Measurements from ENCODE around the gene BHLHE40.

Gene BHLHE40

DNA sequence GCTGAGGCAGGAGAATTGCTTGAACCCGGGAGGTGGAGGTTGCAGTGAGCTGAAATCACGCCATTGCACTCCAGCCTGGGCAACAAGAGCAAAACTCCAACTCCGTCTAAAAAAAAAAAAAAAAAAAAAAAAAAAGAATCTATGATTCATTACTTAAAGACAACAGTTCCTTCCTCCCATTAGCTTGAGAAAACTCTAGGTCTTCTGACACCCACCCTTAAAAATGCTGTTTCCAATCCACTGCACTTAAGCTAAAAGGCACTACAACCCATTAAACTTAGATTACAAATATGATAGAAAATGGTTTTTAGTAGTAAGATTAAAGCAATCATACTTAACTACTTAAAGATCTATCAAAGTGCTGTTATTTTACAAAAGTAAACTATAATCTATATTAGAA lies 40.0 kb upstream of the BHLHE40 start:
- TF ChIP-seq, protein P1, sequence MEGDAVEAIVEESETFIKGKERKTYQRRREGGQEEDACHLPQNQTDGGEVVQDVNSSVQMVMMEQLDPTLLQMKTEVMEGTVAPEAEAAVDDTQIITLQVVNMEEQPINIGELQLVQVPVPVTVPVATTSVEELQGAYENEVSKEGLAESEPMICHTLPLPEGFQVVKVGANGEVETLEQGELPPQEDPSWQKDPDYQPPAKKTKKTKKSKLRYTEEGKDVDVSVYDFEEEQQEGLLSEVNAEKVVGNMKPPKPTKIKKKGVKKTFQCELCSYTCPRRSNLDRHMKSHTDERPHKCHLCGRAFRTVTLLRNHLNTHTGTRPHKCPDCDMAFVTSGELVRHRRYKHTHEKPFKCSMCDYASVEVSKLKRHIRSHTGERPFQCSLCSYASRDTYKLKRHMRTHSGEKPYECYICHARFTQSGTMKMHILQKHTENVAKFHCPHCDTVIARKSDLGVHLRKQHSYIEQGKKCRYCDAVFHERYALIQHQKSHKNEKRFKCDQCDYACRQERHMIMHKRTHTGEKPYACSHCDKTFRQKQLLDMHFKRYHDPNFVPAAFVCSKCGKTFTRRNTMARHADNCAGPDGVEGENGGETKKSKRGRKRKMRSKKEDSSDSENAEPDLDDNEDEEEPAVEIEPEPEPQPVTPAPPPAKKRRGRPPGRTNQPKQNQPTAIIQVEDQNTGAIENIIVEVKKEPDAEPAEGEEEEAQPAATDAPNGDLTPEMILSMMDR (IDR thresholded peaks at IDR 0.05; ENCODE audit: control extremely low read depth, extremely low read depth, low read depth, missing control alignments), result no peak
- ChIA-PET CTCF (interaction anchor here (0.9 to 2.5 kb wide), 3 partner anchors 11 to 16 kb away, joined by 3 to 6 read pairs (median 5); no protein-coding TSS in a partner anchor), POLR2A (no interaction called here)

DNA sequence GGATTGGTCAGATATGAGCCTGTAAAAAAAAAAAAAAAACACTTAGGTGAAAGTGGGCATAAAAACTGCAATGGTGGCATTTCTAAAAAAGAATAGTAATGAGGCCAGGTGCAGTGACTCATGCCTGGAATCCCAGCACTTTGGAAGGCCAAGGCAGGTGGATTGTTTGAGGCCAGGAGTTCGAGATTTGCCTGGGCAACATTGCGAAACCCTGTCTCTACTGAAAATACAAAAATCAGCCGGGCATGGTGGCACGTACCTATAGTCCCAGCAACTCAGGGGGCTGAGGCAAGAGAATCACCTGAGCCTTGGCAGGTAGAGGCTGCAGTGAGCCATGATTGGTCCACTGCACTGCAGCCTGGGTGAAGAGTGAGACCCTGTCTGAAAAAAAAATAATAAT lies 38.3 kb upstream of the BHLHE40 start:
- ChIA-PET CTCF (interaction anchor here (0.8 to 2.5 kb wide), 3 partner anchors 8 to 14 kb away, joined by 3 to 6 read pairs (median 5); no protein-coding TSS in a partner anchor), POLR2A (no interaction called here)
- TF ChIP-seq, protein P1 (IDR thresholded peaks at IDR 0.05; ENCODE audit: control extremely low read depth, extremely low read depth, low read depth, missing control alignments), result no peak
- no peak for DNase-seq (ENCODE audit: extremely low spot score)

More for the DNA sequence above, 40.0 kb upstream of the BHLHE40 start:
- no peak for DNase-seq (ENCODE audit: extremely low spot score)

DNA sequence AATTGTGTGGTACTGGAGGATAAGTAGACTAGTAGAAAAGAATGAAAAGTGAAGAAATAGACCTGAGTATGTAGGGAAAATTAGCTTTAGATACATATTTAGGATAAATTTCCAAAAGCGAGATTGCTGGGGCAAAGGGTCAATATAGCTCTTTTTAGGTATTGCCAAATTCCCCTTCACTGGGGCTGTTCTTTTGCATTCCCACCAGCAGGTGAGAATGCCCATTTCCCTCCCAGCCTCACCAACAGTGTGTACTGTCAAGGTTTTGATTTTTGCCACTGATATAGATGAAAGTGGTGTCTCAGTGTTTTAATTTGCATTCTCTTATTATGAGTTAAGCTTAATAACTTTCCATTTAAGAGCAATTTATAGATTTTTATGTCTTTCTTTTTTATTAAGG lies 35.7 kb upstream of the BHLHE40 start:
- CTCF ChIA-PET, result interaction anchor here (0.9 to 1.8 kb wide), 7 partner anchors 9 to 70 kb away, joined by 3 to 5 read pairs (median 3); no protein-coding TSS in a partner anchor
- no peak for DNase-seq (ENCODE audit: extremely low spot score)
- TF ChIP-seq, protein P1 (IDR thresholded peaks at IDR 0.05; ENCODE audit: control extremely low read depth, extremely low read depth, low read depth, missing control alignments), result no peak
- POLR2A ChIA-PET, result no interaction called here

DNA sequence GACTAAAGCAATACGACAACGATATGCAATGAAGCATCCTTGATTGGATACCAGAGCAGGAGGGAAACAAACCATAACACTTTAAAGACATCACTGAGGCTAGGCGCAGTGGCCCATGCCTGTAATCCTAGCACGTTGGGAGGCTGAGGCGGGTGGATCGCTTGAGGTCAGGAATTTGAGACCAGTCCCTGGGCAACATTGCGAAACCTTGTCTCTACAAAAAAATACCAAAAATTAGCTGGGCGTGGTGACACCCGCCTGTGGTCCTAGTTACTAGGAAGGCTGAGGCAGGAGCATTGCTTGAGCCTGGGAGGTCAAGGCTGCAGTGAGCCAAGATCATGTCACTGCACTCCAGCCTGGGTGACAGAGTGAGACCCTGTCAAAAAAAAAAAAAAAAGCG lies 33.9 kb upstream of the BHLHE40 start:
- TF ChIP-seq, protein P1 (IDR thresholded peaks at IDR 0.05; ENCODE audit: control extremely low read depth, extremely low read depth, low read depth, missing control alignments), result no peak
- POLR2A ChIA-PET, result no interaction called here
- CTCF ChIA-PET, result interaction anchor here (0.6 to 1.0 kb wide), 2 partner anchors 9 kb away, joined by 3 to 4 read pairs; no protein-coding TSS in a partner anchor
- no peak for DNase-seq (ENCODE audit: extremely low spot score)

DNA sequence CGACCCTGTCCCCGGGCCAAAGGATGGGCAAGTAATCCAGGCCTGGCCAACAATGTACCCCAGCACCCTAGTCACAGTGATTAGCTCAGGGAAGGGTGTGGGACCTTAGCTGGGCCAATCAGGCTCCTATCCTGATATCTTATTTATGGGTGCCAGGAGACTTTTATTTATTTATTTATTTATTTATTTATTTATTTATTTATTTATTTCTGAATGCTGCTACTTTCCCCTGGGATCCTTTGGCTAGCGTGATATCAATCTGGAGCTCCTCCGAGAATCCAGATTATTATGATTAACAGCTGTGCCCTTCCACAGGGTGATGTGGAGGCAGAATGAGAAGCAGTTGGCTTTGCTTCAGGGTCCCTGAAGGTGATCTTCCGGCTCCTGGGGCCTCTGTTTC lies 32.2 kb upstream of the BHLHE40 start:
- DNase-seq (ENCODE audit: extremely low spot score), result no peak
- TF ChIP-seq, protein P1 (IDR thresholded peaks at IDR 0.05; ENCODE audit: control extremely low read depth, extremely low read depth, low read depth, missing control alignments), result no peak
- ChIA-PET CTCF (interaction anchor here (1.0 to 2.6 kb wide), 4 partner anchors 9 to 236 kb away, joined by 3 to 10 read pairs (median 4); partner anchors contain the start of gene BHLHE40), POLR2A (no interaction called here)

DNA sequence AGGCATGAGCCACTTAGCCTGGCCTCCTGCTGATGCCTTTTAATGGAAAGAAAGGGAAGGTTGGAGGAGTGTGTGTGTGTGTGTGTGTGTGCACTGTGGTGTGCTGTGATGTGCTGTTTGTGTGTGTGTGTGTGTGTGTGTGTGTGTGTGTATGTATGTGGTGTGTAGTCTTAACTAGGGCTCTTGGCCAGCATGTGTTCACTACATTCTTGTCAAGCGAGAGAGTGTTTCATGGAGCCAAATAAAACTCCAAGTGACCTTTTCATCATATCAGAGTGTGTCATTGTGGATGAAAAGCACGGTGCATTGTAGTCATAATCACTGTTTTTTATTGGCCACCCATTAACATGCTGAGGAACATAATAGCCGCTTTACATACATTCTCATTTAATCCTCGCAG lies 30.8 kb upstream of the BHLHE40 start:
- no peak for DNase-seq (ENCODE audit: extremely low spot score)
- POLR2A ChIA-PET, result no interaction called here
- TF ChIP-seq, protein P1 (IDR thresholded peaks at IDR 0.05; ENCODE audit: control extremely low read depth, extremely low read depth, low read depth, missing control alignments), result no peak
- CTCF ChIA-PET, result interaction anchor here (1.0 to 1.2 kb wide), 2 partner anchors 171 to 237 kb away, joined by 3 to 4 read pairs; no protein-coding TSS in a partner anchor

Measured in GM10248 (cell line).